SK-N-SH treated with all-trans-retinoic acid at 6 μM for 48 hours (cell line): ENCODE data around the gene HECTD4.

Source experiments
- CSDC2 ChIP-seq: fragments of 250-450 bp; sonication (Bioruptor Pico); IDR thresholded peaks from 2 replicates; pipeline ENCODE4 v1.5.0; 2020; ENCODE audit warnings: mild to moderate bottlenecking, moderate library complexity
- ESRRG ChIP-seq: fragments of 250-450 bp; sonication (Bioruptor Pico); IDR thresholded peaks from 2 replicates; pipeline ENCODE4 v1.6.1; 2021; ENCODE audit warnings: mild to moderate bottlenecking
- POU6F1 ChIP-seq: fragments of 250-450 bp; sonication (Bioruptor Pico); IDR thresholded peaks from 2 replicates; pipeline ENCODE4 v1.8.0; 2021; ENCODE audit warnings: low read depth, mild to moderate bottlenecking, moderate library complexity, borderline replicate concordance
- ZFP30 ChIP-seq: fragments of 450-650 bp; formaldehyde crosslinking; IDR thresholded peaks from 2 replicates; pipeline ENCODE4 v1.5.0; 2022; ENCODE audit warnings: mild to moderate bottlenecking, moderate library complexity
- TF ChIP-seq, protein P1 (sequence below): fragments of 250-450 bp; sonication (Bioruptor Pico); IDR thresholded peaks from 2 replicates; pipeline ENCODE4 v1.8.0; 2020; ENCODE audit warnings: mild to moderate bottlenecking, moderate library complexity, borderline replicate concordance

DNA sequence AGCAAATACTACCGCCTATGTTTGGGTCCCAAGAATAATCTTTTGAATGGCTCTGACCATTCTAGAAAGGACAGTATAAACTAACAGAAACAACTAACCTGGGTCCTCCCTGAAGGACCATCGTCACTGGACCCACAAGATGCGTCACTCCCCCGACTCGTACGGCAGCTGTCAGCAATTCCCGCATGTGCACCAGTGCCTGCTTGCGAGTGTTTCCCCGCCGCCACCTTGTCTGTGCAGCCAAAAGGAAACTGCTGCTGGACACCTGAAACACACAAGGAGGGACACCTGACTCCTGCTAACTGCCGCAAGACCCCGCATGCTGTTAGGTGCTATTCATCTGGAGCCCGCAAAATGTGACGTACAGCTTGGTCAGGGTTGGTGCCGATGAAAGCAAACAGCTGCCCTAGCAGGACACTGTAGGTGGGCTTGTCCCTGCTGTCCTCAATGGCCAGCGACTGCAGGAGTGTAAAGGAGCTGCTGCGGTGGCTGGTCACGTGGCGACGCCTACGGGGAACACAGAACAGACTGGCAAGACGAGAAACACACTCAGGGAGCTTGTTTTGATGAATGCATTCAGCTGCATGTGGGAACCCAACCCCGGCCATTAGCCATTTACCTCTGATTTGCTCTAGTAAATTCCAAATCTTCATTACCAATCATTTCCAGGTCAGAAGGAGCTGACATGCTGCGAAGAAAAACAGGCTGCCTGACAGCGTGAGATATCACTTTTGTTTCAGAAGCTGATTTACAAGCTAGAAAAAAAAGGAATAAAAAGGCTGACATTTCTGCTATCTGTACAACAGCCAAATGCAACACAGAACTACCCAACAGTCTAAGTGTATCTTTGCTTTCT, 138.7 kb downstream of the HECTD4 start:
- TF ChIP-seq, protein P1, sequence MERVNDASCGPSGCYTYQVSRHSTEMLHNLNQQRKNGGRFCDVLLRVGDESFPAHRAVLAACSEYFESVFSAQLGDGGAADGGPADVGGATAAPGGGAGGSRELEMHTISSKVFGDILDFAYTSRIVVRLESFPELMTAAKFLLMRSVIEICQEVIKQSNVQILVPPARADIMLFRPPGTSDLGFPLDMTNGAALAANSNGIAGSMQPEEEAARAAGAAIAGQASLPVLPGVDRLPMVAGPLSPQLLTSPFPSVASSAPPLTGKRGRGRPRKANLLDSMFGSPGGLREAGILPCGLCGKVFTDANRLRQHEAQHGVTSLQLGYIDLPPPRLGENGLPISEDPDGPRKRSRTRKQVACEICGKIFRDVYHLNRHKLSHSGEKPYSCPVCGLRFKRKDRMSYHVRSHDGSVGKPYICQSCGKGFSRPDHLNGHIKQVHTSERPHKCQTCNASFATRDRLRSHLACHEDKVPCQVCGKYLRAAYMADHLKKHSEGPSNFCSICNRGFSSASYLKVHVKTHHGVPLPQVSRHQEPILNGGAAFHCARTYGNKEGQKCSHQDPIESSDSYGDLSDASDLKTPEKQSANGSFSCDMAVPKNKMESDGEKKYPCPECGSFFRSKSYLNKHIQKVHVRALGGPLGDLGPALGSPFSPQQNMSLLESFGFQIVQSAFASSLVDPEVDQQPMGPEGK (CRISPR knock-in tag), result no peak
- TF ChIP-seq ESRRG (CRISPR knock-in tag) (no peak), POU6F1 (CRISPR knock-in tag) (no peak), CSDC2 (no peak), ZFP30 (CRISPR knock-in tag) (no peak)
